Stimulated activated CD8-positive, alpha-beta memory T cell treated with anti-CD3 and anti-CD28 coated beads, Interleukin-15, amount 100 ng/mL, for 1 hour (primary cell): Measurements from ENCODE around the gene DDIAS.
"Not testable (repeated sequence)": the region's sequence is repeated elsewhere in the genome, so short reads cannot be mapped to it uniquely, and the experiment has no call there.

Source experiments
- DNase-seq: peaks from one replicate; pipeline ENCODE4 v3.0.0-alpha.2; 2020; ENCODE audit warnings: low read depth

Gene DDIAS

DNA sequence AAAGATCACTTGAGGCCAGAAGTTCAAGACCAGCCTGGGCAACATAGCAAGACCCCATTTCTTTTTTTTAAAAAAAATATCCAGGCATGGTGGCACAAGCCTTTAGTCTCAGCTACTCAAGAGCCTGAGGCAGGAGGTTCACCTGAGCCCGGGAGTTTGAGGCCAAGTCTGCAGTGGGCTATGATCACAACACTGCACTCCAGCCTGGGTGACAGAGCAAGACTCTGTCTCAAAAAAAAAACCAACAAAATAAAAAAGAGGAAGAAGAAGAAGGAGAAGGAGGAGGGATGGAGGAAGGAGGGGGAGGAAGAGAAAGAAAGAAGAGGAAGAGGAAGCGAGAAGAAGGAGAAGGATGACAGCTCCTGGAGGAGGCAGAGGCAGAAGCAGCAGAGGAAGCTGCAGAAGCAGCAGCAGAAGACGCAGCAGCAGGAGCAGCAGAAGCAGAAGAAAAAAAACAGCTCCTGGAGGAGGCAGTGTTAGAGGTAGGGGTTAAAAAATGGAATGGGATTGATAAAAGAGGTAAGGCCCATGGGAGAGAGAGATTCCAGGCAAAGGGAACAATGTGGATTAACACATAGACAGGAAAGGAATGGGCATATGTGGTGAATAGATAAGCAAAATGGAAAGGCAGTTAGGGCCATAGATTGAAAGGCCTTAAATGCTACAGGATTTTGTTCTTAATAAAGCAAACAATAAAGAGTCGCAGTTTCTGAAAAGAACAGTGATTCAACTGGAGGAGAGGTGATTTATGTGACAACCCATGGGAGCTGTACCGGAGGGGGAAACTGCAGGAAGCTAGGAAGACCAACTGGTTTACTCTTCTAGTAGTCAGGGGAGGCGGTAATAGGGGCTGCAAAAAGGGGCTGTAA, 12.2 kb upstream of the DDIAS start:
- DNase-seq, result no peak

DNA sequence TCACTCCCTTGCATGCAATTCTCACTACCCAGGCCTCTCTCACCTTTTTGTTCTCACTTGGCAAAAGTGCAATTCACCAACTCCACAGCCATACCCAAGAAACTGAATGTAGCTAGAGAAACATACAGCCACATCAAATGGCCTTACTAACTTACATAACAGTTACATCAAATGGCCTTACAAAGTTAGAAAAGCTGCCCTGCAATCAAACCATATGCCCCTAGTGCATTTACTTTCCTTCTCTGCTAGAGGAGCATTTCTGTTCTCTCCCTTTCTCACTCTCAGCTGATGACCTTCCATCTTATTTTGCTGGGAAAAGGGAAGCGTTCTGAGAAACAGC, 11.6 kb upstream of the DDIAS start:
- DNase-seq, result no peak

DNA sequence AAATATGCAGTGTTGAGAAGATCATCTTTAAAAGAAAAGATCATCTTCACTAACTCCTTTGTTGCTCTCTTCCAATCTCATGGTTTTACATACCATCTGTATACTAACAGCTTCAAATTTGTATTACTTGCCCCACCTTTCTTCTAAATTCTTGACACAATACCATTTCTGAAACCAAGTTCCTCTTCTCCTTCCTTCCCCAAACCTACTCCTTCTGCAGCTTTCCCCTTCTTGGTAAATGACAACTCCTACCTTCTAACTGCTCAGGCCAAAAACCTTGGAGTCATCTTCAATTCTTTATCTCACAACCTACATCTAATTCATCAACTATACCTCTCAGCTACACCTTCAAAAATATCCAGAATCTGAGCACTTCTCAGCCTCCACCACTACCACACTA, 10.6 kb upstream of the DDIAS start:
- no peak for DNase-seq

DNA sequence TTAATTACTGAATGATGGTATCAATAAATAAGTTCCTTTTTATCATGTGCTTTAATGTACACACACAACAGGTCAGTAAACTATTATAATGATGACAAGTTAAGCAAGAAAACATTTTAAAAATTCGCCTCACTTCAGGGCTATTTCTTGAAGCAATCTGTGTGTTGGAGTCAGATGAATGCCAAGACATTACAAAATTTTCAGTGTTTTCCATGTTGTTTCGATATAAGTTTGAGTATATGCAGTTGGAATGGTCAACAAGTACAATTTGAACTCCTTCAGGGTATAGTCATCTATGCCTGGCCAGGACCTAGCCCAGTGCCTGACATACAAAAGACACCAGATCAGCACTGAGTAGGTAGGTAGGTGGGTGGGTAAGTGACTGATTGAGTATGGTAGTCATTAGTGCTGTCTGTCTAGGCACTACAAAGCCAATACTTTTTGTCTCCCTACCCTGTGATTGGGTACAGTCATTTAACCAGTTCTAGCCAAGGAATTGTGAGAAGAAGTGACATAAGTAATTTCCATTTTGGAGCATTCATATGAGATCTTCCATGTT, 8.8 kb upstream of the DDIAS start:
- DNase-seq, result no peak

DNA sequence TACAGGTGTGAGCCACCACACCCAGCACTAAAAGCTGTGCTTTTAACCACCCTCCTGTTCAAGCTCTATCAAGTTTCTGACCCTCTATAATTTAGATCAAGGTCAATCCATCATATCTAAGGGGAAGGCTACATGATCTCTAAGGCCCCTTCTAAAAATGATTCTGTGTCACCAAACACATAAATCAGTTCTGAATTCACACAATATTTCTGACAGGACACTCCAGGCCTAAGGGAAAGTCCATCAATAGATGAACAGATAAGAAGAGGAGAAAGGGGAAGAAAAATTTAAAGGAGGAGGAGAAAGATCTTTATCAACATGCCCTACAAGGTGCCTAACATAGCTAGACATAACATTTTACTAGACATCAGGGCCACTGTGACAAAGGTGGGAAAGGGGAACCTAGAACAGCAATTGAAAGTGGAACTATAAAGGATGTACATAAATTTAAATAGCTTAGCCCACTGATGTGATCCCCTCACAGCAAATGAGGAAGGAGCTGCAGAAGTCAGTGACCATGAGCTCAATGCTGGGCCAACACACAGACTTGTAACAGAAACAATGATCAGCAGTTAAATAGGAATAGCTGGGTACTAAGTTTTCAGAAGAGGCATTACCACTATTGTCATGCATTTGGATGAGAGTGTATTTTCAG, 6.0 kb upstream of the DDIAS start:
- no peak for DNase-seq

DNA sequence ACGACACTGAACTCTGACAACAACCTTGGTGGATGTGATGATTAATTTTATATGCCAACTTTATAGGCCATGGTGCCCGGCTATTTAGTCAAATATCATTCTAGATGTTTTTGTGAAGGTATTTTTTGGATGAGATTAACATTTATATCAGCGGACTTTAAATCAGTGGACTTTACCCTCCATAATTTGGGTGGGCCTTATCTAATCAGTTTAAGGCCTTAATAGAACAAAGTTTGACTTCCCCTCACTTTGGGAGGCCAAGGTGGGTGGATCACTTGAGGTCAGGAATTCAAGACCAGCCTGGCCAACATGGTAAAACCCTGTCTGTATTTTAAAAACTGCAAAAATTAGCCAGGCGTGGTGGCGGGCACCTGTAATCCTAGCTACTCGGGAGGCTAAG, 5.4 kb upstream of the DDIAS start:
- DNase-seq, result no peak

DNA sequence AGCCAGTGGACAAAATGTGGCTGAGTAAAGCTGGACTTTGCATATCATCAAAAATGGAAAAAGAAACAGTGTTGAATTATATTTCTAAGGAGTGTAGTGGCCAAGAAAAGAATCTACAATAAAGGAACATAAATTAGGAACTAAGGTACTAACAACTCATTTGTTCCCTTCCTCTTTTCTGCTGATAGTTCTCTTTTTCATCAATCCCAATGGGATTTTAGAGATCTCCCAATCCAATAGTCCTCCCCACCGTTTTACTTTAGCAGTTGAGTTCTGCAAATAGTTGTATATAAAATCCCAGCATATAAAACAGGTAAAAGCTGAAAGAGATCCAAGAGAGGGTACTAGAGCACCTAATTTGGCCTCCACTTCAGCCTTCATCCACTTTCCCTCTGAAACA, 3.3 kb upstream of the DDIAS start:
- no peak for DNase-seq

DNA sequence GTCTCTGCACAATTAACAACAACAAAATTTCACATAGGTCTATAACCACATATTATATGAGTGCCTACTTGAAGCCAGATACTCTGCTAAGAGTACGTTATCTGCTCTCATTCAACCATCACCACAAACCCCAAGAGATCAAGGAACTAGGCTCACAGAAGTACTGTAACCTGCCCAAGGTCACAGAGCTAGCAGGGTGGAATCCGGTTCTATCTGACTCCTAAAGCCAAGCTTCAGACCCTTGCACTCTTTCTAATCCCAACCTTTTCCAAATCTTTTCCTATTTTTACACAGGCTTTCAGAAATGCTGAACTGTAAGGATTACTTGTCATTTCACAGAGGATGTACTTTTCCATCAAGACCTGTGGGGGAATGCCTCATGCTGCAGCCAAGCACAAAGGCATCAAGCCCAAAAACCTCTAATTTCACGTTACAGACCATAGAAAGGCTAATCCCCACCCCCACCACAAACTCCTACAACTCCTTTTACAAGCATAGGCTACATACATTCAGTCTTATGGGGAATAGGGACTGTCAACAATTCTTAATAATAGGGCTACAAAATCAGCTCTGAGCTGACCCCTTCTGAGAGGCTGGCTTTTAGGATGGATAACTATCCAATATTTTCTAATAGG, 2.2 kb upstream of the DDIAS start:
- DNase-seq, result no peak

DNA sequence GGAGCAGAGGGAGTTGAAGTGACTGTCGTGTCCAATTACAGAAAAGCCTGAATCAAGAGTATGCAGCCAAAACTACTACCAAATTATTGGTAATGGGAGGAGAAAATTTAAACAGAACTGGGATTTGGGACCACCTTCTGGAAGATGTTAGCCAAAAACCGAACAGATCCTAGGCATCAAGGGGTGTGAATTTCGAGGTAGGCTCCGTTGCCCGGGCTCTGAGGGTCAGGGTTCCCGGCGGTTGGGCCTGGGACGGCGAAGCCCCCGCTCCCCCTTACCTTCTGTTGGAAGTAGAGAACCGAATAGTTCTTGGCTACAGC, 1.6 kb upstream of the DDIAS start:
- no peak for DNase-seq

DNA sequence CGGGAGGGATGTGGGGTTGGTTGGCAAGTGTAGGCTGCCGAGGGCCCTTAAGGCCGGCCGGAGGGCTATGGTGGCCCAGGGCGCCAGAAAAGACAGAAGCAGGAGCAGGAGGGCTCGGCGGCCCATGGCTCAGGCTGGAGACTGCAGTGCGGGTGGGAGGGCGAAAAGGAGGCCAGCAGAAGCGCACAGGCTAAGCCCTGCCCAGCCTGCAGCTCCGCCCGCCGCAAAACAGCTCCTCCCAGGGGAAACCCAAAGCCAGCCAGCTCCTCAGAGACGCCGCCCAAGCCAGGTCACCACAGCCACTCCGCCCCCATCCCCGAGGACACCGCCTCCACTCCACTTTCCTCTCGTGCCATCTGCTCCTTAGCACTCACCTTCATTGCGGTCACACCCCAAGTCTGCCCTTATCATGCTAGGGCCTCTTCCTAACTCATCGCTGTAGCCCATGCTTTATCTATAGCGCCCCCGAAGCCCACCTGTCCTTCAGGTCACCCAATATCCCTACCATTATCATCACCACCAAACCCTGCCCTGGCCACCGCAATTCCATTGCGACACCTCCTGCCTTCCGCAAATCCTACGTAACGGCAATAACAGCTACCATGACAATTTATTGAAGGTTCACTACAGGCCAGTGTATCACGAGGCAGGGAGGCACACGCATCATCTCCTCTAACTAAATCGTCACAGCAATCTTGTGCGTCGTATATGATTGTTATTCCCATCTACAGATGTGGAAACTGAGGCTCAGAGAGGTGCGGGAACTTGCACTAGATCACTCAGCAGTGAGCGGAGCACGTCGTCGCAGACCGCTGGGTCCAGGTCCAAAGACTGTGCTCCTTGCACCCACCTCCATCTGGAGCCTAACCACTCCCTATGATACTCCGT, 1.0 kb upstream of the DDIAS start, which contains the start of gene PRCP:
PRCP (minus strand) TSS at position 154 of the 888 bp plus-strand sequence; CDS start at position 126, 28 bp downstream.
- DNase-seq, result peak; percentile 80

DNA sequence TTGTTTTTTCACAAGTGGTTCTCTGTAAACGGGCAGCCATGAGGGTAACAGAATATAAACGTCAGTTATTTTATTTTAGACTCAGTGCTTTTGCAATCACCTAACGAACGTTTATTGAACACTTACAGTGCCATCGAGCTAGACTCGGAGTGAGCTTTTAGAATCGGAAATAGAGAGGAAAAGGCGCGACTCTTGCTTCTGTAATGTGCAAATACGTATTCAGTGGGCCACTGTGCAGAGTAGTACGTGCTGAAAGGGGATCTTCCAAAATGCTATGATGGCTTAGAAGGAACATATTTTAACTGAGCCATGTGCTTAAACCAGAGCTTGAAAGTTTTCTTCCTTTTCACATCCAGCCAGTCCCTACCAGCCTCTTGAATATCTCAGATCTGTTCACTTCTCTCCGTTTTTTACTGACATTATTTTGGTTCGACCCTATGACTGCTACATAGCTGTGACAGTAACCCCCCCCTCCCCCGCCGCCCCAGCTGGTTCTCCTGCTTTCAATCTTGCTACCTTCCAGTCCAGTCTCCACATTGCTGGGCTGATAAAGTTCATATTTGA, 468 bp downstream of the DDIAS start:
- DNase-seq, result no peak

DNA sequence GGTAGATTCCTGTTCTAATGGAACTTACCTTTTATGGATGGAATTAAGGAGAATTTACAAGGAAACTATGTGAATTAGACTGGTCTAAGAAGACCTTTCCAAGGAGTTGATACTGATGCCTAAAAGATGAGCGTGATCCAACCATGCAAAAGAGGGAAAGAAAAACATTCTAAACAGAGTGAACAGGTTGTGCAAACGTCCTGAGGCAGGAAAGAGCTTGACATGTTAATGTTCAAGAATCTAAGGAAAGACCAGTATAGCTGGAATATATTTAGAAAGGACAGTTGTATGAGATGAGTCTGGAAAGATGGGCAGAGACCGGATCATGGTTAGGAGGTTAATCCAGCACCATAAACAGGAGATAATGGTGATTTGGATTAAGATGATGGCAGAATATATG, 1.3 kb downstream of the DDIAS start:
- no peak for DNase-seq

DNA sequence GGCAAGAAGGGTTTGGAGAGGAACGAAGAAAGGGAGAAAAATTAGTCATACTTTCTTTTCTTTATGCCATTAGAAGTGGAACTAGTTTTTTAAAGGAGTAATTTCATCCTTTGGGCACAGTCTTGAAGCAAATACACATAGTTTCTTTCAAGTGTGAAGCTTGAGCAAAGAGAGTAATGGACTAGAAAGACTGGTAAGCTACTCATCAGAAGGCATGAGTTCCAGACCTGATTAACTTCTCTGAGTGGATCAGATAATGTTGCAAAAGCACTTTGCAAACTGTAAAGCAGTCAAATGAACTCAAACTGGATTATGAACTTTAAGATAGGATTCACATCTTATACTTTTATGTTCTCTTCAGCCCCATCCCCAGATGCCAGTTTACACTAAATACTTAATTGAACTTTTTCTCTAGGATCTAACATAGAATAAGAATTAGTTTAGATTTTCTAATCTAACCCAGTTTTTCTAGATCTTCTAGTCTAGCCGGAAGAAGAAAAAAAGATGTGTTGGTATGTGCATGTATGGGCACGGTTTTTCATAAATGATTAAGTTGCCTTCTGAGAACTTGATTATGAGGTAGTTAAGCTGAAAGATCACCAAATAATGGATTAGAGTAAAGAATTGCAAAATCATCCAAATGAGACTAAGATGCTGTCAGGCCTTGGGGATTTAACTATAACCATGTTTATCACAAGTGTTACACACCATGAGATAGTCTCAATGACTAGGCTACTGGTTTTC, 2.5 kb downstream of the DDIAS start:
- no peak for DNase-seq

DNA sequence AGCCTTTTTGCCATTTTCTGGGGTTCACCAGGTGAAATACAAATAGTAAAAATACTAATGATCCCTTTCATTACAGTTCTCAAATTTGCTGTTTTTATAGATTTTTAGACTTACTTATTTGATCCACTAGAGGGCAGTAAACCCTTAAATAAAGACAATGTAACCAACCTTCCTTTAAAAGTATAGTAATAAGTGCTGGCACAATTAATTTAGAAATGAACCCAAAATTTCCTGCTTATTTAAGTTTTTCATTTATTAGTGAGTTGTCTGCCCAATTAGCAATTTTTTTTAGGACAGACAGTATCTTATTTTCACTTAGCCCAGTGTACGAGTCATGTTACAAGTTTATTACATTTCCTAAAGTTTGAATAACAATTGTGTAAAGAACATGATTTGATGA, 4.7 kb downstream of the DDIAS start:
- no peak for DNase-seq

DNA sequence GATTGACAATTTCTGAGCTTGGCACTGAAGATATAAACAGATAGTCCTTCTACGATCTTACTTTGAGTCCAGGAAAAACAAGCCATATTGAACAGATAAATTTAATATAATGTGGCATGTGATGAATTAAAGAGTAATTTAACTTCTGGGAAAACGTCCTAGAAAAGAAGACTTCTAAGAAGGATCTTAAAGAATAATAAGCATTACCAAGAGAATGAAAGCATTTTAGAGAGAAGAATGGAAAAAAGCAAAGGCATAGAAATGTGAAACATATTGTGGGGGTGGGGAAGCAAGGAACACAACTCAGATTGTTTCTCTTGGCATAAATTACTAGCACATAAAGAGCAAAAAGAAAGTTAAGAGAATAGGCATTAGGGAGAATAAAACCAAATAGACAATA, 5.4 kb downstream of the DDIAS start:
- DNase-seq, result no peak

DNA sequence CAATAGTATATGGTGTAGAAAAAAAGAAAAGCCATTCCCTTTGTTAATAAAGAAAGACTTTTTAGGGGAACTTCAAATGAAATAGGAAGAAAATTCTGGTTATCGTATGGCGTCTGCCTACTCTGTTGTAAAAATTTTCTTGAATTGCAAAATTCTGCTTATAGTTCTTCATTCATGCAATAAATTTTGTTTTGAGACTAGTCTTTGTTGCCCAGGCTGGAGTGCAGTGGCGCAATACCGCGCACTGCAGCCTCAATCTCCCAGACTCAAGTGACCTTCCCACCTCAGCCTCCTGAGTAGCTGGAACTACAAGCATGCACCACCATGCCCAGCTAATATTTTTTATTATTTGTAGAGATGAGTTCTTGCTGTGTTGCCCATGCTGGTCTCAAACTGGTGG, 5.8 kb downstream of the DDIAS start:
- DNase-seq, result no peak

DNA sequence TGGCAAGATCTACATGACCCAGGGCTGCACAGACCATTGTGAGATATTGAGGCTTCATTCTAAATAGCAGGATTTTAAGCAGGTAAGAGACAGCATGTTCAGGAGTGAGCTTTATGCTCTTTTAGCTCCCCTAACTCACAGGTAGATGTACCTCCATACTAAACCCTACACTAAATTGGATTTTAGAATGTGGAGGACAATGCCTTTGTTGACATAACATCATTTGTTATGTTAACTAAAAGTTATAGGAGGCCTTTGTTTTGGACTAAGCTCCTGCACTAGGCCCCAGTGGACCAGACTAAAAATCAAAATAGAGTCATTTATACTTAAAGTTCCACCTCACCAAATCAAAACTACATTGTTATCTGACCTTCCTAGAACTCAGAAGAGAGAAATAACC, 6.8 kb downstream of the DDIAS start:
- no peak for DNase-seq

DNA sequence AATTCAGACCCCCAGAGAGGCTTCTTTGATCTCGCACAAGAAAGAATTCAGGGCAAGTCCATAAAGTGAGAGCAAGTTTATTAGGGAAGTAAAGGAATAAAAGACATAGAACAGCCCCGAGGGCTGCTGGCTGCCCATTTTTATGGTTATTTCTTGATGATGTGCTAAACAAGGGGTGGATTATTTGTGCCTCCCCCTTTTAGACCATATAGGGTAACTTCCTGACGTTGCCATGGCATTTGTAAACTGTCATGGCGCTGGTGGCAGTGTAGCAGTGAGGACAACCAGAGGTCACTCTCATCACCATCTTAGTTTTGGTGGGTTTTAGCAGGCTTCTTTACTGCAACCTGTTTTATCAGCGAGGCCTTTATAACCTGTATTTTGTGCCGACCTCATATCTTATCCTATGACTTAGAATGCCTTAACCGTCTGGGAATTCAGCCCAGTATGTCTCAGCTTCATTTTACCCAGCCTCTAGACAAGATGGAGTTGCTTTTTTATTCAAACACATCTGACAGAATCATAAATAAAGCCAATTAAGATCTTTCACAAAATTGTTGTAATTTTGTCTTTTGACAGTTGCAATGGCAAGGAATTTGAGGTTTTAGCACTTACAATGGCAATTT, 7.6 kb downstream of the DDIAS start:
- no peak for DNase-seq

DNA sequence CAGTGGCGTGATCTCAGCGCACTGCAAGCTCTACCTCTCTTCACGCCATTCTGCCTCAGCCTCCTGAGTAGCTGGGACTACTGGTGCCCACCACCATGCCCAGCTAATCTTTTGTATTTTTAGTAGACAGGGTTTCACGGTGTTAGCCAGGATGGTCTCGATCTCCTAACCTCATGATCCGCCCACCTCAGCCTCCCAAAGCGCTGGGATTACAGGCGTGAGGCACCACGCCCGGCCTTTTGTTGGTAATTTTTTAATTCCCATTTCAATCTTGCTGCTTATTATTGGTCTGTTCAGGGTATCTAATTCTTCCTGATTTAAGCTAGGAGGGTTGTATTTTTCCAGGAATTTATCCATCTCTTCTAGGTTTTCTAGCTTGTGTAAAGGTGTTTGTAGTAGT, 18.2 kb downstream of the DDIAS start:
- not testable (repeated sequence) for DNase-seq

DNA sequence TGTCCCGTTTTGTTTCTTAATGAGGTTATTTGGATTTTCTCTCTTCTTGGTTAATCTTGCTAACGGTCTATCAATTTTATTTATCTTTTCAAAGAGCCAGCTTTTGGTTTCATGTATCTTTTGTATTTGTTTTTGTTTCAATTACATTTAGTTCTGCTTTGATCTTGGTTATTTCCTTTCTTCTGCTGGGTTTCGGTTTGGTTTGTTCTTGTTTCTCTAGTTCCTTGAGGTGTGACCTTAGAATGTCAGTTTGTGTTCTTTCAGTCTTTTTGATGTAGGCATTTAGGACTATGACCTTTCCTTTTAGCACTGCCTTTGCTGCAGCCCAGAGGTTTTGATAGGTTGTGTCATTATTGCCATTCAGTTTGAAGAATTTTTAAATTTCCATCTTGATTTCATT, 18.7 kb downstream of the DDIAS start:
- DNase-seq, result not testable (repeated sequence)
